ENCODE results near the gene ABHD18. TPM values are rescaled to one million over a fixed set of nuclear protein-coding genes. Genes with fewer than 3 reads are reported as not detected.

ABHD18 gene
- total RNA-seq, 1 donor from 2014 or later: 14.7 TPM

- H3K9me3 ChIP-seq (ENCODE audit: low read depth): no peaks in the 10 kb centered on the region
- H3K4me3 Mint-ChIP-seq: no peak overlapping the region
- no peak for DNase-seq (ENCODE audit: low spot score)
- H3K4me2 ChIP-seq: no peak overlapping the region
- no peak overlapping the region for H3K27ac ChIP-seq
- H3K36me3 ChIP-seq: peaks cover 15% of the 10 kb centered on the region
- H3K9me3 Mint-ChIP-seq: no peaks in the 10 kb centered on the region
- no peaks in the 10 kb centered on the region for H3K4me1 Mint-ChIP-seq
- H3K4me3 ChIP-seq: no peak overlapping the region
- no peaks in the 10 kb centered on the region for H4K20me1 ChIP-seq (ENCODE audit: low read depth)
- no peak overlapping the region for H3K27ac Mint-ChIP-seq
- no peaks in the 10 kb centered on the region for H3K4me1 ChIP-seq
- H3K27me3 ChIP-seq: no peaks in the 10 kb centered on the region
- no peak overlapping the region for H2AFZ ChIP-seq (replicated peaks)
- TF ChIP-seq EZH2 (IDR thresholded peaks at IDR 0.05) (no peak), CTCF (IDR thresholded peaks at IDR 0.05) (no peak), EZH2phosphoT487 (IDR thresholded peaks at IDR 0.05) (no peak)
- H3K27me3 Mint-ChIP-seq (ENCODE audit: insufficient read depth, low read depth): peaks cover 3% of the 10 kb centered on the region
- no peaks in the 10 kb centered on the region for H3F3A ChIP-seq (ENCODE audit: low read depth)
- H3K79me2 ChIP-seq (ENCODE audit: low read depth): no peaks in the 10 kb centered on the region
- peaks cover 4% of the 10 kb centered on the region for H3K36me3 Mint-ChIP-seq
- H3K9ac ChIP-seq: no peak overlapping the region
These were observed 20.8 kb downstream of the ABHD18 start for GRCh38 chr4:127985989-127986388.

GRCh38 chr4:127988638-127989037 lies 23.4 kb downstream of the ABHD18 start:
- TF ChIP-seq EZH2phosphoT487 (IDR thresholded peaks at IDR 0.05) (no peak), EZH2 (IDR thresholded peaks at IDR 0.05) (no peak), CTCF (IDR thresholded peaks at IDR 0.05) (no peak)
- Histone ChIP-seq H3K27ac (no peak overlapping the region), H3K36me3 (peaks cover 10% of the 10 kb centered on the region), H4K20me1 (ENCODE audit: low read depth) (no peaks in the 10 kb centered on the region), H3K4me2 (no peak overlapping the region), H3K4me1 (no peaks in the 10 kb centered on the region), H3K9ac (no peak overlapping the region), H2AFZ (replicated peaks) (no peak overlapping the region), H3K79me2 (ENCODE audit: low read depth) (no peaks in the 10 kb centered on the region), H3K27me3 (no peaks in the 10 kb centered on the region), H3K9me3 (ENCODE audit: low read depth) (no peaks in the 10 kb centered on the region), H3F3A (ENCODE audit: low read depth) (no peaks in the 10 kb centered on the region), H3K4me3 (no peak overlapping the region)
- peaks cover 3% of the 10 kb centered on the region for H3K27me3 Mint-ChIP-seq (ENCODE audit: insufficient read depth, low read depth)
- no peak overlapping the region for H3K27ac Mint-ChIP-seq
- DNase-seq (ENCODE audit: low spot score): no peak
- H3K36me3 Mint-ChIP-seq: peaks cover 4% of the 10 kb centered on the region
- H3K4me3 Mint-ChIP-seq: no peak overlapping the region
- H3K4me1 Mint-ChIP-seq: no peaks in the 10 kb centered on the region
- no peaks in the 10 kb centered on the region for H3K9me3 Mint-ChIP-seq

GRCh38 chr4:127993151-127993550 lies 27.9 kb downstream of the ABHD18 start:
- no peaks in the 10 kb centered on the region for H3K4me1 ChIP-seq
- H3K9me3 ChIP-seq (ENCODE audit: low read depth): no peaks in the 10 kb centered on the region
- no peaks in the 10 kb centered on the region for H3K4me1 Mint-ChIP-seq
- no peaks in the 10 kb centered on the region for H3K79me2 ChIP-seq (ENCODE audit: low read depth)
- H4K20me1 ChIP-seq (ENCODE audit: low read depth): no peaks in the 10 kb centered on the region
- peaks cover 13% of the 10 kb centered on the region for H3K36me3 Mint-ChIP-seq
- no peaks in the 10 kb centered on the region for H3F3A ChIP-seq (ENCODE audit: low read depth)
- H3K4me3 Mint-ChIP-seq: no peak overlapping the region
- H2AFZ ChIP-seq (replicated peaks): no peak overlapping the region
- H3K27ac Mint-ChIP-seq: no peak overlapping the region
- peaks cover 9% of the 10 kb centered on the region for H3K9me3 Mint-ChIP-seq
- H3K27me3 Mint-ChIP-seq (ENCODE audit: insufficient read depth, low read depth): peaks cover 3% of the 10 kb centered on the region
- no peak overlapping the region for H3K9ac ChIP-seq
- H3K27ac ChIP-seq: no peak overlapping the region
- H3K4me2 ChIP-seq: no peak overlapping the region
- no peak for TF ChIP-seq EZH2phosphoT487 (IDR thresholded peaks at IDR 0.05)
- TF ChIP-seq EZH2 (IDR thresholded peaks at IDR 0.05): no peak
- TF ChIP-seq CTCF (IDR thresholded peaks at IDR 0.05): no peak
- H3K36me3 ChIP-seq: peaks cover 4% of the 10 kb centered on the region
- no peak for DNase-seq (ENCODE audit: low spot score)
- H3K4me3 ChIP-seq: no peak overlapping the region
- H3K27me3 ChIP-seq: no peaks in the 10 kb centered on the region

Data from neural progenitor cell (in vitro differentiated cells).